ENCODE data around the gene SLC36A4. TPM values are rescaled to one million over a fixed set of nuclear protein-coding genes. Genes with fewer than 3 reads are reported as not detected.

SLC36A4 gene
- total RNA-seq, 2 experiments from 2014 or later = 15.9 to 16.4 TPM

DNA sequence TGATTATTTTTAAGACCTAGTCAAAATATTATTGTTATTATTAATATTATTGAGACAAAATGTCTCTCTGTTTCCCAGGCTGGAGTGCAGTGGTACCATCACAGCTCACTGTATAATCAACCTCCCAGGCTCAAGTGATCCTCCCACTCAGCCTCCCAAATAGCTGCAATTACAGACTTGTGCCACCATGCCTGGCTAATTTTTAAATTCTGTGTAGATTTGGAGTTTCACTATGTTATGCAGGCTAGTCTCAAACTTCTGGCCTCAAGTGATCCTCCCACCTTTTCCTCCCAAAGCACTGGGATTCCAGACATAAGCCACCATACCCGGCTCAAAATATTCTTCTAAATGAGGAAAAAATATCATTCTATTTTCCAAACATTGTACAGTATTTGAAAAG lies 37.0 kb downstream of the SLC36A4 start:
- H3K4me3 Mint-ChIP-seq = no peak overlapping the region
- peaks cover 2% of the 10 kb centered on the region for H3K9me3 Mint-ChIP-seq
- H3K27me3 Mint-ChIP-seq = no peaks in the 10 kb centered on the region
- intact Hi-C loops (cut with DNase I, micrococcal nuclease) = no loop called here
- no peaks in the 10 kb centered on the region for H3K4me1 Mint-ChIP-seq (ENCODE audit: low read depth)
- ChIA-PET POLR2A (no interaction called here), CTCF (interaction anchor here (0.5 kb wide), 1 partner anchor 1381 kb away, joined by 3 read pairs; no protein-coding TSS in a partner anchor)
- no peak overlapping the region for H3K27ac Mint-ChIP-seq
- DNase-seq (no peak), ATAC-seq (ENCODE audit: poor library complexity) (no peak)
- peaks cover 21% of the 10 kb centered on the region for H3K36me3 ChIP-seq (ENCODE audit: insufficient read depth, low read length)
- H3K36me3 Mint-ChIP-seq (ENCODE audit: low read depth) = peaks cover 82% of the 10 kb centered on the region
- no peak for TF ChIP-seq CTCF (IDR thresholded peaks at IDR 0.05)
- H3K4me1 ChIP-seq (ENCODE audit: insufficient read depth, low read length) = no peaks in the 10 kb centered on the region
- H3K4me3 ChIP-seq (ENCODE audit: low read length) = no peak overlapping the region
- no peaks in the 10 kb centered on the region for H3K27me3 ChIP-seq (ENCODE audit: control insufficient read depth in 1 of 2, insufficient read depth in 2 of 2, low read length in 2 of 2)
- no peak overlapping the region for H3K27ac ChIP-seq (ENCODE audit: low read depth in 1 of 2, low read length in 2 of 2)
- peaks cover 4% of the 10 kb centered on the region in 2 experiments for H3K9me3 ChIP-seq (ENCODE audit: control insufficient read depth in 1 of 2, insufficient read depth in 1 of 2, low read length in 2 of 2)

GRCh38 chr11:93160156-93160555 lies 37.6 kb downstream of the SLC36A4 start:
- peaks cover 4 to 5% of the 10 kb centered on the region in 2 experiments for H3K9me3 ChIP-seq (ENCODE audit: control insufficient read depth in 1 of 2, insufficient read depth in 1 of 2, low read length in 2 of 2)
- Mint-ChIP-seq H3K4me1 (ENCODE audit: low read depth) (no peaks in the 10 kb centered on the region), H3K4me3 (no peak overlapping the region), H3K27ac (no peak overlapping the region), H3K36me3 (ENCODE audit: low read depth) (peaks cover 82% of the 10 kb centered on the region), H3K9me3 (peaks cover 5% of the 10 kb centered on the region), H3K27me3 (no peaks in the 10 kb centered on the region)
- H3K27me3 ChIP-seq (ENCODE audit: control insufficient read depth in 1 of 2, insufficient read depth in 2 of 2, low read length in 2 of 2) = no peaks in the 10 kb centered on the region
- ATAC-seq (ENCODE audit: poor library complexity) = no peak
- no peaks in the 10 kb centered on the region for H3K4me1 ChIP-seq (ENCODE audit: insufficient read depth, low read length)
- no peak for DNase-seq
- H3K36me3 ChIP-seq (ENCODE audit: insufficient read depth, low read length) = peaks cover 19% of the 10 kb centered on the region
- POLR2A ChIA-PET = no interaction called here
- CTCF ChIA-PET = no interaction called here
- TF ChIP-seq CTCF (IDR thresholded peaks at IDR 0.05) = no peak
- H3K27ac ChIP-seq (ENCODE audit: low read depth in 1 of 2, low read length in 2 of 2) = no peak overlapping the region
- H3K4me3 ChIP-seq (ENCODE audit: low read length) = no peak overlapping the region
- intact Hi-C loops (cut with DNase I, micrococcal nuclease) = no loop called here

DNA sequence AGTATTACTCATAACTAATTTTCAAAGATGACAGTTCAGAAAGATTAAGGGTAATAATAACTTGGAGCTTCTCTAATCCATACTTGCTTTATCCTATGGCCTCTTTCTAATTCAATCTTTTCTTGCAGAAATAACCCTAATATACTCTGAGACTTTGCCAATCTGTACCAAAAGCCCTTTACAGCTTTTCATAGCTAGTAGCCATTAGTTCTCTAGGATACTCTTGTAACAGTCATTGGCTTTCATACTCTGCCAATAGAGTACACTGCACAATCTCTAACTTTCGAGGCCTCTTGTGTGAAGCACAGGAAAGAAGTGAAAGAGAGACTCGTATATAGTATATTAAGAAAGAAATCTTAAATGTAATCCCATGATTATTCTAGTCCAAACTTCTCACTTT lies 38.1 kb downstream of the SLC36A4 start:
- ChIA-PET CTCF (no interaction called here), POLR2A (no interaction called here)
- Histone ChIP-seq H3K27ac (ENCODE audit: low read depth in 1 of 2, low read length in 2 of 2) (no peak overlapping the region), H3K36me3 (ENCODE audit: insufficient read depth, low read length) (peaks cover 16% of the 10 kb centered on the region), H3K4me3 (ENCODE audit: low read length) (no peak overlapping the region), H3K4me1 (ENCODE audit: insufficient read depth, low read length) (no peaks in the 10 kb centered on the region), H3K27me3 (ENCODE audit: control insufficient read depth in 1 of 2, insufficient read depth in 2 of 2, low read length in 2 of 2) (no peaks in the 10 kb centered on the region), H3K9me3 (ENCODE audit: control insufficient read depth in 1 of 2, insufficient read depth in 1 of 2, low read length in 2 of 2) (peaks cover 4 to 5% of the 10 kb centered on the region in 2 experiments)
- no peak for TF ChIP-seq CTCF (IDR thresholded peaks at IDR 0.05)
- Mint-ChIP-seq H3K36me3 (ENCODE audit: low read depth) (peaks cover 77% of the 10 kb centered on the region), H3K4me1 (ENCODE audit: low read depth) (no peaks in the 10 kb centered on the region), H3K27me3 (no peaks in the 10 kb centered on the region), H3K27ac (no peak overlapping the region), H3K4me3 (no peak overlapping the region), H3K9me3 (peaks cover 5% of the 10 kb centered on the region)
- DNase-seq = no peak
- intact Hi-C loops (cut with DNase I, micrococcal nuclease) = no loop called here
- ATAC-seq (ENCODE audit: poor library complexity) = no peak
